ENCODE data around the gene PUS1.

Gene PUS1

GRCh38 chr12:131893605-131894312 lies 35.3 kb upstream of the PUS1 start:
- TF ChIP-seq CTCF (IDR thresholded peaks at IDR 0.05; ENCODE audit: low read depth, low read length), result no peak
- H3K4me3 ChIP-seq (ENCODE audit: low read depth, low read length), result no peak overlapping the region

GRCh38 chr12:131894313-131894860 lies 34.7 kb upstream of the PUS1 start, which contains the start of gene ULK1:
Gene ULK1, plus strand, starts transcription at chr12:131894622. Its CDS starts 380 bp downstream, at chr12:131895002.
- H3K4me3 ChIP-seq (ENCODE audit: low read depth, low read length), result peak within 1 kb of the TSS; percentile 68
- TF ChIP-seq CTCF (IDR thresholded peaks at IDR 0.05; ENCODE audit: low read depth, low read length), result no peak

DNA sequence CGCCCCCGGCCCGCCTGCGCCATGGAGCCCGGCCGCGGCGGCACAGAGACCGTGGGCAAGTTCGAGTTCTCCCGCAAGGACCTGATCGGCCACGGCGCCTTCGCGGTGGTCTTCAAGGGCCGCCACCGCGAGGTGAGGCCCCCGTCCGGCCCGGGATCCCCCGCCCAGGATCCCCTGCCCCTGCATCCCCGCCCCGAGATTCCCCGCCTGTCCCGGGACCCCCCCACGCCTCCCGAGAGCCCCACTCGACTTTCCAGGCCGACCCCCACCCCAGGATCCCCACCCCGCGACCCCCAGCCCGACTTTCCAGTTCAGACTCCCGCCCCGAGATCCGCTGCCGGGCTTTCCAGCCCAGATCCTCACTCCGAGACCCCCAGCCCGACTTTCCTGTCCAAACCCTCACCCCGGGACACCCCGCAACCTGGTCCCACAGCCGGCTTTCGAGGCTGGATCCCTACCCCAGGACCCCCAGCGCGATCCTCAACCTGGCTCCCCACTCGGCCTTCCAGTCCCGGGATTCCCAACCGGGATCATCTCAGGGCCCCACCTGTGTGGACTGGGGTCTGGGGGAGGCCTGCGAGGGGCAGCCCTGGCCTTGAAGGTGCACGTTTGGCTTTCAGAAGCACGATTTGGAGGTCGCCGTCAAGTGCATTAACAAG lies 34.0 kb upstream of the PUS1 start:
- peak overlapping the region; percentile 68 for H3K4me3 ChIP-seq (ENCODE audit: low read depth, low read length)
- no peak for TF ChIP-seq CTCF (IDR thresholded peaks at IDR 0.05; ENCODE audit: low read depth, low read length)

- no peak for TF ChIP-seq CTCF (IDR thresholded peaks at IDR 0.05; ENCODE audit: low read depth, low read length)
- H3K4me3 ChIP-seq (ENCODE audit: low read depth, low read length), result peak overlapping the region; percentile 68
Measured at GRCh38 chr12:131895640-131896079, 33.4 kb upstream of the PUS1 start.

DNA sequence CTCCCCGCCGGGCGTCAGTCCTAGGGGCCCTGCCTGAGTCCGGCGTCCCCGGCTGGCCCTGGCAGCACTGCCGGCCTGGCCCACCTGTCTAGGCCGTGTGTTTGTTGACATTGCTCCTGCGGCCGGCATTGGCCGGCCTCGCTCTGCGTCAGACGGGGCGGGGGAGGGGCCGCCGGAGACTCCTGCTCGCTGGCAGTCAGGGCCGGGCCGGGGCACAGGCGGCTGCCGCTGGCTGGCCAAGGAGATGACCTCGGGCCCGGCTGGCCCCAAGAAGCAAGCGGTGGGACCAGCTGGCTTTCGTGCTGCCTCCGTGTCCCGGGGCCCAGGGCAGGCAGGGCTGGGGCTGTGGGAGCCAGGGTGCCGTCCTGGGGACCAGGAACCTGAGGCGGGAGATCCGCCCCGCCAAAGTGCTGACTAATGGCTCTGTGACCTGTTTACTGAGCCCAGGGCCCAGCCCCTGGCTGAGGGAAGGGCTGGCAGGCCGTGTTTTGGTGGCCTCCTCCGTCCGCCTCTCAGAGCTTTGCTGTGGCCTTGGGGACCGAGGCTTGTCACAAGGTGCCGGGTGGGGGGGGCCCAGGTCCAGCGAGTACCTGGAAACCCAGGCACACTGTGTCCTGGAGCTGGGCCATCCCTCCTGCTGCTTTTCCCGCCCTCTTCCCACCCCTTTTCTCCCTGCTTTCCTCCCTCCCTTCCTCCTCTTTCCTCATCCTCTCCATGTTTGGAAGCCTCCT lies 32.8 kb upstream of the PUS1 start:
- H3K4me3 ChIP-seq (ENCODE audit: low read depth, low read length), result peak overlapping the region; percentile 68
- no peak for TF ChIP-seq CTCF (IDR thresholded peaks at IDR 0.05; ENCODE audit: low read depth, low read length)

DNA sequence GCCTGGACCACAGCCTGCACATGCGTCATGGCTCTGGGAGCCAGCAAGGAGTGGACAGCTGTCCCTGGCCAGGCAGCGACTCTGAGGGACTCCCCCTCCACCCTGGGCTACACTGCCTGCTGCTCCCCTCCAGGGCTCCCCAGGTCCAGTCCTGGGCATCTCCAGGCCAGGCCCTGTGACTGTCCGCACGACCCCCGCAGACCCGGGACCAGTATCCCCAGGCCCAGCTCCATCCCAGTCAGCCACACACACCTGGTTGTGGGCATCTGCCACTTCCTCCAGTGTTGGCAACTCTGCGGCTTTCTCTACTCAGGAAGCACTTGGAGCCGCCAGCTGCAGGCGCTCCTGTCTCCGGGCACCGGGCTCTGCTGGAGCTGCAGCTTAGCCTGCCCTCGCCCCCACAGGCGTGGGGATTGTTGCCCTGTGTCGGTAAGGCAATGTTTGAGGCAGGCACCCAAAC lies 32.2 kb upstream of the PUS1 start:
- TF ChIP-seq CTCF (IDR thresholded peaks at IDR 0.05; ENCODE audit: low read depth, low read length), result no peak
- peak overlapping the region; percentile 68 for H3K4me3 ChIP-seq (ENCODE audit: low read depth, low read length)
